Lower leg skin (tissue), 3 donors: ENCODE measurements around the gene OSBPL3.

Experiments used
- CTCF ChIP-seq, 3 donors: fragments of 450-650 bp; IDR thresholded peaks; one replicate each; pipeline ENCODE4 v1.5.1; 2016; ENCODE audit warnings: antibody characterized with exemption in 3 of 3, mild to moderate bottlenecking in 3 of 3, moderate library complexity in 2 of 3
- POLR2A ChIP-seq, 2 donors: fragments of 450-650 bp; IDR thresholded peaks; one replicate each; pipeline ENCODE4 v1.6.1; 2016 to 2017; ENCODE audit warnings: antibody characterized with exemption in 2 of 2, mild to moderate bottlenecking in 1 of 2, moderate library complexity in 1 of 2

GRCh38 chr7:24970676-24971075 is 9.3 kb downstream of the OSBPL3 start:
- no peak for TF ChIP-seq POLR2A (IDR thresholded peaks at IDR 0.05)
- TF ChIP-seq CTCF (IDR thresholded peaks at IDR 0.05), result no peak
